Amniotic epithelial cell (primary cell): ENCODE data around the gene KIF26B.

ENCODE experiments used
- DNase-seq: peaks from one replicate; pipeline ENCODE4 v3.0.0-alpha.2; 2010; ENCODE audit warnings: low read depth

The KIF26B gene

GRCh38 chr1:245512181-245512888, 357.6 kb downstream of the KIF26B start:
- DNase-seq, result peak; percentile 37

GRCh38 chr1:245512980-245513578, 358.3 kb downstream of the KIF26B start:
- peak; percentile 34 for DNase-seq

GRCh38 chr1:245516284-245516759, 361.5 kb downstream of the KIF26B start:
- DNase-seq, result no peak

- no peak for DNase-seq
Observed at GRCh38 chr1:245520611-245521010, 365.8 kb downstream of the KIF26B start.

GRCh38 chr1:245526141-245526540, 371.4 kb downstream of the KIF26B start:
- no peak for DNase-seq

GRCh38 chr1:245528258-245528635, 373.5 kb downstream of the KIF26B start:
- no peak for DNase-seq

- DNase-seq, result no peak
Observed at GRCh38 chr1:245530937-245531336, 376.2 kb downstream of the KIF26B start.

GRCh38 chr1:245537992-245538391, 383.2 kb downstream of the KIF26B start:
- peak; percentile 91 for DNase-seq

- DNase-seq, result peak; percentile 22
Observed at GRCh38 chr1:245538671-245539070, 383.9 kb downstream of the KIF26B start.

- peak; percentile 52 for DNase-seq
Observed at GRCh38 chr1:245541369-245541768, 386.6 kb downstream of the KIF26B start.

GRCh38 chr1:245542365-245542764, 387.6 kb downstream of the KIF26B start:
- DNase-seq, result no peak

- DNase-seq, result no peak
Observed at GRCh38 chr1:245544236-245544635, 389.5 kb downstream of the KIF26B start.

- DNase-seq, result no peak
Observed at GRCh38 chr1:245546875-245547274, 392.1 kb downstream of the KIF26B start.

GRCh38 chr1:245549996-245550719, 395.4 kb downstream of the KIF26B start:
- DNase-seq, result no peak

GRCh38 chr1:245550720-245551043, 395.9 kb downstream of the KIF26B start:
- DNase-seq, result no peak

GRCh38 chr1:245551536-245551935, 396.8 kb downstream of the KIF26B start:
- no peak for DNase-seq

GRCh38 chr1:245552331-245552730, 397.5 kb downstream of the KIF26B start:
- DNase-seq, result no peak

- DNase-seq, result no peak
Observed at GRCh38 chr1:245556057-245556456, 401.3 kb downstream of the KIF26B start.

- DNase-seq, result no peak
Observed at GRCh38 chr1:245558069-245558468, 403.3 kb downstream of the KIF26B start.

- DNase-seq, result no peak
Observed at GRCh38 chr1:245560316-245560859, 405.6 kb downstream of the KIF26B start.

GRCh38 chr1:245561665-245562234, 407.0 kb downstream of the KIF26B start:
- DNase-seq, result no peak

GRCh38 chr1:245566134-245566533, 411.3 kb downstream of the KIF26B start:
- DNase-seq, result no peak

GRCh38 chr1:245566952-245567351, 412.2 kb downstream of the KIF26B start:
- DNase-seq, result peak; percentile 47
